Smooth muscle cell of the brain vasculature (primary cell): ENCODE measurements around the gene GRIK4.
"Not testable (repeated sequence)": the region's sequence is repeated elsewhere in the genome, so short reads cannot be mapped to it uniquely, and the experiment has no call there.

Experiments used
- DNase-seq: peaks from one replicate; pipeline ENCODE4 v3.0.0-alpha.2; 2012; ENCODE audit warnings: low read depth, low spot score

The GRIK4 gene

DNA sequence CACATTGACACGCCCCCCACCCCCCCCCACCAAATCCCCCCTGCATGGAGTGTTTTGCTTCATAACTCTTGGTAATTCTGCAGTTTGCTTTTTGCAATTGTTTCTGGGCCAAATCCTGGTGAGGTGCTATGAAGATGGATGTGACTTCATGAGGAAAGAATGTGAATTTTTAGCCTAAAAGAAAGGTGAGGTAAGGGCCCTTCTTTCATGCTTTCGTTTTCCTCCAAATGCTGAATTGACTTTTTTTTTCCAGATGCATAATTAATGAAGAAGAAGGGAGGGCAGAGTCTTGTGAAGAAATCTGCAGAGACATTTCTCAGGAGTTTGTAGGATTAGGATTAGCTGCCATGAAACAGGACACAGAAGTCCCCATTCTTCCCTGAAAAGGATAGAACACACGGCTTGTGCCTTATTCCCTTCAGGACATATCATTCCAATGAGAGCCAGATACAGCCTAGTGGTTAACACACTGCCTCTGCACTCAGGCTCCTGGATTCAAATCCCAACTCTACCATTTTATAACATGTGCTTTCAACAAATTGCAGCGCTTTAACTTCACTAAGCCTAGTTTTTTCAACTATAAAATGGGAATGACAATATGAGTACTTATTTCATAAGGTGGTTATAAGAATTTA is 492.8 kb downstream of the GRIK4 start:
- DNase-seq = no peak

DNA sequence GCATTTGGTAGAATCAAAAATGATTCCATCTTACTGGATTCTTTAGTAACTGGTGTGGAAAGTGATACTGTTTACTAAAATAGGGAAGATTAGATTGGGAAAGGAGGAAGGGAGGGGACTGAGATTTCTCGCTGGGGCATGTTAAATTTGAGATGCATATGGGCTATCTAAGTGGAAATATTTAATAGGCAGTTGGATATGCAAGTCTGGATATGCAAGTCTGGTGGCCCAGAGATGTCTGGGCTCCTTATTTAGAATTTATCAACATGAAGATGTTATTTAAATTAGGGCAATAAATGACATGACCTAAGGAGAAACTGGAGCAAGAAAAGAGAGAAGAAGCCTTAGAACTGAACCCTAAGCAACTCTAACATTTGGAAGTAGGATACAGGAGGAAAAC is 495.4 kb downstream of the GRIK4 start:
- no peak for DNase-seq

DNA sequence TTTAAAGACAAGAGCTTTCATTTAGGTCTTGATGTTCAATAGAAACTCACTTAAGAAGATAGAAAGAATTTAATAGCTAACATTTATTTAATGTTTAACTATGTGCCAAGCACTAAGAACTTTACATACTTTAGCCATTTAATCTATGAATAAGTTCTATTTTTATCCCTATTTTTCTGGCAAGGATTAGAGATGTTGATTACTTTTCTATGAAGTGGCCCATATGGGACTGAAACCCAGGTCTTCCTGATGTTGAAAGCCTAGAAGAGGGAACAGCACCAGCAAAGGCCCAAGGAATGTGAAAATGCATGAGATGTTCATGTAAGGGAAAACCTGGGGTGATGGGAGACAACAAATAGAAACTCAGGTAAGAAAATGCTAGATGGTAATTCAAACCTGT is 497.0 kb downstream of the GRIK4 start:
- no peak for DNase-seq

DNA sequence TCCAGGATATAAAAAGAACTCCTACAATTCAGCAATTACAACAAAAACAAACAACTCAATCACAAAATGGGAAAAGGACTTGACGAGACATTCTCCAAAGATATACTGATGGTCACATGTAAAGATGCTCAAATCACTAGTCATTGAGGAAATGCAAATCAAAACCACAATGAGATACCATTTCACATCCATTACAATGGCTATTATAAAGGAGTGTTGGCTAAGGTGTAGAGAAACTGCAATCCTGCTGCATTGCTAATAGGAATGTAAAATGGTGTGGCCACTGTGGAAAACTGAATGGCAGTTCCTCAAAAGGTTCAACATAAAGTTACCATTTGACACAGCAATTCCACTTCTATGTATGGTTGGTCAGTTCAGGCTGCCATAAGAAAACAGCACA is 500.5 kb downstream of the GRIK4 start:
- no peak for DNase-seq

DNA sequence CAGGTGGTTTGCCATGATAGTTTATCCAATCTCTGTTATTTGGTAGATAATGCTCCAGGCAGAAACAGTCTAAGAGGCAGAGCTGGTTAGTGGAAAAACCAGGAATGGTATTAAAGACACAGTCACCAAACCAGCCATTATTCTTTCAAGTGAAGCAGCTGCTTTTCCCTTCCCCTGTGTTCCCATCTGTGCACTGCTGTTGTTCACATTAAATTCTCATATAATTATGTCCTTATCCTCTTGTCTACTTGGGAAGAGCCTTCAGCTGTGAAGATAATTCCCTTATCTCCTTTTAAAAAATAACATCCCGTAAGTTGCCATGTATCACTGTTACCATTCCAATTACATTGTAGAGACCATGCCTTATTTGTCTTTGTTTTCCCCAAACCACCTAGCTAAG is 507.2 kb downstream of the GRIK4 start:
- no peak for DNase-seq

DNA sequence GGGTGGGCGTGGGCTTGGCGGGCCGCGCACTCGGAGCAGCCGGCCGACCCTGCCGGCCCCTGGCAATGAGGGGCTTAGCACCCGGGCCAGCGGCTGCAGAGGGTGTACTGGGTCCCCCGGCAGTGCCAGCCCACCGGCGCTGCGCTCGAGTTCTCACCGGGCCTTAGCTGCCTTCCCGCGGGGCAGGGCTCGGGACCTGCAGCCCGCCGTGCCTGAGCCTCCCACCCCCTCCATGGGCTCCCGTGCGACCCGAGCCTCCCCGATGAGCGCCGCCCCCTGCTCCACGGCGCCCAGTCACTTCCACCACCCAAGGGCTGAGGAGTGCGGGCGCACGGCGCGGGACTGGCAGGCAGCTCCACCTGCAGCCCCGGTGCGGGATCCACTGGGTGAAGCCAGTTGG is 510.2 kb downstream of the GRIK4 start:
- not testable (repeated sequence) for DNase-seq

DNA sequence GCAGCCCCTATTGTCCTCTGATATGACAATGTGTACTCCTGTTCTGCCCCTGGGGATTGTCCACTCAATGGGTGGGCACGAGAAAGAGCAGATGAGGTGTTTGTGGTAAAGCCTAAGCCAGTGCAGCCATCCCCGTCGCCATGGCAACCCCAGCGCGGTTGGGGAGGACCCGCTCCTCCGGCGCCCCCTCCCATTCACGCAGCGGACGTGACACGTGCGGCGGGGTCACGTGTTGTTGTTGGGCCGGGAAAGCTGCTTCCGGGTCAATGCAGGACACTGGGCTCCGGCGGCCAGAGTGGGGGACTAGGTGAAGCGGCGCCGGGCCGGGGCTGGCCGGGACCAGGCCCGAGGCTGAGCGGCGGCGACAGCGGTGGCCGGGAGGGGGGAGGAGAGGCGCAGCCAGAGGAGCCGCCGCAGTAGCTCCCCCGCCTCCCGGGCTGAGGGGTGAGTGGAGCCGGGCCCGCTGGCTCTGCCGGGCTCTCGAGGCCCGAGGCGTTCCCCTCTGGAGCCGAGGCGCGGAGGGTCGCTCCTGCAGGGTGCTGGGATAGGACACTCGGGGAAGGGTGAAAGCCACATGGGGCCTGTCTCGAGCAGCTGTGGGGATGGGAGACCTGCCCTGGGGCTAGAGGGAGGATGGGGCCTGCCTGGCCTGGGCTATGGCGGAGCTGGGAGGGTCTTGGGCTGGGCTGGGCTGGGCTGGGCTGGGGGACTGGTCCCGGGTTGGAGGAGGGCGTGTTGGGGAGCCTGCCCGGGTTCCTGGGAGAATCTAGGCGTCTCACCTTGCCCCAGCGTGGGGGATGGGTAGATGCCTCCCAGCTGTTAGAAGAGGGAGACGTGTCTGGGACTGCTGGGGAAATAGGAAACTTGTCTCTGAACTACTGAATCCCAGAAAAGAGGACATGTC is 512.6 kb downstream of the GRIK4 start, which contains the start of gene TBCEL:
Gene TBCEL, plus strand, starts transcription at position 255 of the 904 bp plus-strand sequence. CDS start 21,589 bp downstream, outside the sequence.
- DNase-seq = peak; percentile 68

DNA sequence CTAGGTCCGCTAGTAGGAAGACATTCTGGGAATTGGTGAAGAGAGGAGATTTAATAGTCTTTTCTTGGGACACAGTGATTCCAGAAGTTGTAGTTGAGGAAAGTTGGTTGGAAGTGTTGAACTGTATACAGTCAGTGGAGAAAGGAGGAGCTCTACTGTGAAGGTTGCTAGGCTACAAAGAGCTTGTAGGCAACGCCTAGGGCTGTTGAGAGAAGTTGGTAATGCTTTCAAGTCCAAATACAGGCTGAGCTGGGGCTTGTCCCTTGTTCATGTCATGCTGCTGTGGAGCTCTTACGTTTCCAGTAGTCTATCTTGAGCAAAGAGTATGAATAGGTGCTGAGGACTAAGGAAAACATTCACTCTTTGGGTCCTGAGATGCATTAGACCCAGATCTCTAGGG is 513.4 kb downstream of the GRIK4 start:
- no peak for DNase-seq

DNA sequence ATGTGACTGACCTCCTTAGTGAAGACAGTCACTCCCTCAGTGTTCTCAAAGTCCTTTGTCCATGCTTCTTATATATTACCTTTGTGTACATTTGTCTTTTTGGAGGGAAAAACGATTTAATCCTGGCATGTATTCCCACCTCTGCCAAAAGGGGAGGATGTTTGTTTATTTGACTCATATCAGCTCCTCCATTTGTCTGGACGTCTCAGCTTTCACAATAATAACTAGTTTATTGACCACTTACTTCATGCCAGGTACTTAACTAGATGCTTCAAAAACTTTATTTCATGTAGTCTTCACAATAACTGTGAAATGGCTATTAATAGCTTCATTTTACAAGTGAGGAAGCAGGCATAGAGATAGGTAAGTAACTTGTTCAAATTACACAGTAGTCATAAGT is 517.6 kb downstream of the GRIK4 start:
- DNase-seq = no peak

DNA sequence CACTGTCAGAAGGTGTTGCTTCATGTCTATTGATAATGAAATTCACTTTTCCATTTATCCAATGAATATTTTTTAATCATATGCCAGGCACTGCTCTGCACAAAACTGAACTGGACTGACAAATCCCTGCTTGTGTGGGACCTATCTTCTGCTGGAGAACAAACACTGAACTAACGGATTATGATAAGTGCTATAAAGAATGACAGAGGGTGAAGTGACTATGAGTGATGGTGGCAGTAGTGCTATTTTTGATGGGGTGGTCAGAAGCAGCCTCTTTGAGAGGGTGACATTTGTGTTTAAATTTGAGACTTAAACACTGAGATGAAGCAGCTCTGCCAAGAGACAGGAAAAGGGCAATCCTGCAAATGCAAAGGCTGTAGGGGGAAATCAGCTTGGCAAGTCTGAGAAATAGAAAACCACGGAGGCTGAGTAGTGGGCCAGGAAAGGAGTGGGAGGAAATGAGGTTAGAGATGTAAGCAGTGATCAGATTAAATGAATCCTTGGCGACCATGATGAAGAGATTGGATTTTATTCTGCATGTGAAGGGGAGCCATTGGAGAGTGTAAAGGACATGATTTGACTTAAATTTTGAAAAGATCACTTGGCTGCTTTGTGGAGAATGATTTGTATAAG is 518.4 kb downstream of the GRIK4 start:
- no peak for DNase-seq

DNA sequence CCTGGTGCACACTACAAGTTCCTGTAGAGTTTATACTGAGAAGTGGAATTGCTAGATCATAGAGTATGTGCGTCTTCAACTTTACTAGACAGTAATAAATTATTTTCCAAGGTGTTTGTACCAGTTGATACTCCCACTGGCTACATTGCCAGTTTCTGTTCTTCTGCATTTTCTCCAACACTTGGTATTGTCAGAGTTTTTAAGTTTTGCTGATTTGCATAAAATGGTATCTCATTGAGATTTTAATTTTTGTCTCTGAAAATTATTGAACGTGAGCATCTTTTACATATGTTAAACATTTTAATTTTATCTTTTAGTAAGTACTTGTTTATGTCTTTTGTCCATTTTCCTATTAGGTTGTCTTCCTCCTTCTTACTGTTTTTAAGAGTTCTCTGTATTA is 519.6 kb downstream of the GRIK4 start:
- DNase-seq = no peak

DNA sequence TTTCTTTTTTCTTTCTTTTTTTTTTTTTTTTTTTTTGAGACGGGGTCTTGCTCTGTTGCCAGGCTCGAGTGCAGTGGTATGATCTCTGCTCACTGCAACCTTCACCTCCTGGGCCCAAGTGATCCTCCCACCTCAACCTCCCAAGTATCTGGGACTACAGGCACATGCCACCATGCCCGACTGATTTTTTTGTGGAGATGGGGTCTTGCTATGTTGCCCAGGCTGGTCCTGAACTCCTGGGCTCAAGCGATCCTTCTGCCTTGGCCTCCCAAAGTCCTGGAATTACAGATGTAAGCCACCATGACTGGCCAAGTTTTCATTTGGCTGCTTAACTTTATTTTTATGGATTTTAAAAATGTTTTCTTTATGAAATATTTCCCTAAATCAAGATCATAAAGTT is 520.1 kb downstream of the GRIK4 start:
- not testable (repeated sequence) for DNase-seq

DNA sequence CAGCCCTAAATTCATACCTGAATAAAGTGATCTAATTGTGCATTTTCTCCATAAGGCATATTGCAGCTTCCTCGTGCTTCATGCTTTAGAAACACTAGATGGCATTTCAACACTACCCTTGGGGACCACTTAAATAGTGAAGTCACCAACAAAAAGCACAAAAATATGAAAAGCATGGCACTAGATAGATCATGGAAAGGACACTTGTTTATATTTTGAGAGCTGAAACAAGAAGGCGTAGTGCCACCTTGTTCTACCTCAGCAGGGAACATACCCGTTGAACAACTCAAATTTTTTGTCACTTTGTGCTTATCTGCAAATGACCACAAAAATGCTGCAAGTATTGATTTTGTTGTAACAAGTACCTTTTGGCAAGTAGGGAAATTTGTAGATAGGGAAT is 521.0 kb downstream of the GRIK4 start:
- DNase-seq = no peak

DNA sequence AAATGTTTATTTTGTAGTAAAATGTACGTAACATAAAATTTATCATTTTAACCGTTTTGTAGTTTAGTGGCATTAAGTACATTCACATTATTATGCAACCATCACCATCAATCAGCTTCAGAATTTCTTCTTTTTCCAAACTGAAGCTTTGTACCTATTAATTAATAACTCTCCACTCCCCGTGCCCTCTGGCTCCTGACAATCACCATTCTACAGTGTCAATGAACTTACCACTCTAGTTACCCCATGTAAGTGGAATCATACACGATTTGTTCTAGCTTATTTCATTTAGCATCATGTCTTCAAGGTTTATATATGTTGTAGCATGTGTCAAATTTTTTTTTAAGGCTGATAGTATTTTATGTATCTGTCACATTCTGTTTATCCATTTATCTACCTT is 522.1 kb downstream of the GRIK4 start:
- no peak for DNase-seq

DNA sequence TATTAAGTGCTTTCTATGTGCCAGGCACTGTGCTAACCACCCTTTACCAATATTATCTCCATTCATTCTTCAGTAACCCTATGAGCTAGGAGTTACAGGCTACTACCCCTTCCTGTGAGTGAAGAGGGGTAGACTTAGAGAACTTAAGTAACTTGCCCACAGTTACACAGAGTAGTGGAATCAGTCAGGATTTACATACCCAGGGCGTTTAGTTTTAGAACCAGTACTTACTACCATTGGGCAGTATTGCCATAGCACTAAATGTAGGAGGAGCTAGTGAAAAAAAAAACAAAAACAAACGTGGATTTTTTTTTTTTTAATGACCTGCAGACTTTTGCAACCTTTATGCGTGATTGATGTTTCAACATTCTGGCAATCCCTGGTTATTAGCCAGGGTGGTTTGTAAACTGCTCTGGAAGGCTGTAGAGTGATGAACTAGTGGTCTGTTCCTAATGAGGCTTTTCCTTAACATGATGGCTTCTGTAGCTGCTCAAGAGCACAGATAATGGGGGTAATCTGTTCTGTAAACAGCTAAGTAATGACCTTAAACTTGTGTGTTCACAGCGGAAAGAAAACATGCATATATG is 523.7 kb downstream of the GRIK4 start:
- no peak for DNase-seq

DNA sequence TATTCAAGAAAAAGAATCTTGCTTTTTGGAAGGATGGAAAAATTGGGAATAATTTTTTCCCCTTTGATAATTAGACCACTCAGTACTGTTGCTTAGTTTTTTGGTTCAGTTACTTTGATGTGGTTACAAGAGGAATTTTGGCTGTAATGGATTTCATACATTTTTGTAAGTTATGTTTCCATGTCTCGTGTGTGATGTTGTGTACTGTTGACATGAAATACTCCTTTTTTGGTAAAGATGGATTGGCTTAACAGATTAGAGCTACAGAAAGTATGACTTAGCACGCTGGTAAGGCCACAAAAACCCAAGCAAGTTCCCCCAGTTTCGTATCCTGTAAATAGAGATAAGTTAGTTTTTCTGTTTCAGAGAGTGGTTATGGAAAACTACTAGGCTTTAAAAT is 524.2 kb downstream of the GRIK4 start:
- no peak for DNase-seq

DNA sequence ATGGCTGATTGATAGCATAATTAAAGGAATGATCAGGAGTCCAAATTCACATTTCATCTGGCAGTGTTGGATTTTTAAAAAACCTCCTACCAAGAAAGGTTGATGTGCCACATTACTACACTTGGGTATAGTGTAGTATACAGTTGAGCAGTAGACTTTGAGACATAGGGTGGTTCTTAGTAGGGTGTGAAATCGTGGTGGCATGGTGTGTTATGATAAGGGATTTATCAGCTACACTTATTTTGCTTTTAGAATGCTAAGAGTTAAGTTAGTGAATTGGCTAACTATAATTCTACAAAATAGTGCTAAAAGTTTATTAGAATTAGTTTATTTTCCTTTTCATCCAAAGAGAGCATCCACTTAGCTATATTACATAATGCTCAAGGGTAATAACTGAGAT is 525.5 kb downstream of the GRIK4 start:
- no peak for DNase-seq
